Fibroblast of the aortic adventitia (primary cell): ENCODE data around the gene BCL6. TPM values are rescaled to one million over a fixed set of nuclear protein-coding genes. Genes with fewer than 3 reads are reported as not detected.
"Not testable (repeated sequence)": the region's sequence is repeated elsewhere in the genome, so short reads cannot be mapped to it uniquely, and the experiment has no call there.

Source experiments
- DNase-seq: peaks from one replicate; pipeline ENCODE4 v3.0.0-alpha.2; 2010; ENCODE audit warnings: low read depth
- H3K4me3 ChIP-seq: 2 replicates; pipeline ENCODE4 v1.5.1; 2011; ENCODE audit warnings: low read depth, mild to moderate bottlenecking, control low read depth, low read length, moderate library complexity
- CTCF ChIP-seq: IDR thresholded peaks from 2 replicates; pipeline ENCODE4 v1.5.1; 2011; ENCODE audit warnings: mild to moderate bottlenecking, low read length, control low read depth, inconsistent platforms; ENCODE audit not compliant: insufficient read depth
- total RNA-seq: library from RNA; depleted of rRNA; stranded (reverse); fragments of >200 nt; gene quantifications from 2 replicates; pipeline ENCODE4 v1.2.3, GENCODE V29; 2012; ENCODE audit warnings: low replicate concordance

BCL6 gene
- total RNA-seq, 1 donor = 24.8 TPM

GRCh38 chr3:187694801-187695200 lies 50.5 kb downstream of the BCL6 start:
- DNase-seq = peak; percentile 74
- H3K4me3 ChIP-seq = no peak overlapping the region
- TF ChIP-seq CTCF = no peak

DNA sequence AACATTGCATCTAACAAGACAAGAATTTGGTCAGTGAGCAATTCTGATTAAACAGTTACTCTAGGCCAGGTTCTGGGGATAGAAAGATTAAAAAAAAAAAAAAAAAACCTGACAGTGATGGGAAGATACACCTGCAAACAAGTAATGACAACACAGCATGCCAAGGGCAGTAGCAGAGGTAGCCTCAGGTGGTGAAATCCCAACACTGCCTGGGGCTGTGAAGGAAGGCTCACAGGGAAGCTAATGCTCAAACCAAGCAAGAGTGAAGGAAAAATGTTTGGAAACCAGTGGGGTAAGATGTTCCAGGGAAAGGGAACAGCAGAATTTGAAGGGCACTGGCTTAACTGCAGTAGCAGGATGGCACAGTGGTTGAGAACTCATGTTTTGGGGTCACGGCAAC lies 51.8 kb downstream of the BCL6 start:
- TF ChIP-seq CTCF = no peak
- H3K4me3 ChIP-seq = no peak overlapping the region
- DNase-seq = no peak

DNA sequence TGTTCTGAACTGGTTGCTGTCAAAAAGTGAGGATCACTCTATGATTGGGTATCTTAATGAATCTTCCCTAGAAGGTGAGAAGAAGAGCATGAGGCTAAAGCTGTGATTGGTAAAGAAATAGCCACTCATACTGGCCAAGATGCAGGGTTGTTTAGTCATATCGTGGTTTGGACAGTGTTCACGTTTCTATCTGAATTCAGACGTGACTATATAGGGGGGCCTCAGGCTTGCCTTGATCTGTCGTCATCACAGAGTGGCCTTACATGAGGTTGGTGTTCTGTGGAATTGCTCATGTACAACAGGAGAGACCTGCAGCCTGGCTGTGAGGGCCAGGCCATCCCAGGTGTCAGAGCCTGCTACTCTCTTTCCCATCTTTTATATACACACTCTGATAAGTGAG lies 55.3 kb downstream of the BCL6 start:
- peak; percentile 60 for DNase-seq
- no peak overlapping the region for H3K4me3 ChIP-seq
- TF ChIP-seq CTCF = no peak

- H3K4me3 ChIP-seq = no peak overlapping the region
- DNase-seq = no peak
- no peak for TF ChIP-seq CTCF
Measured at GRCh38 chr3:187686621-187687273, 58.5 kb downstream of the BCL6 start.

GRCh38 chr3:187685948-187686347 lies 59.3 kb downstream of the BCL6 start:
- H3K4me3 ChIP-seq = no peak overlapping the region
- TF ChIP-seq CTCF = no peak
- no peak for DNase-seq

GRCh38 chr3:187684880-187685279 lies 60.4 kb downstream of the BCL6 start:
- no peak overlapping the region for H3K4me3 ChIP-seq
- TF ChIP-seq CTCF = no peak
- peak; percentile 41 for DNase-seq

- H3K4me3 ChIP-seq = no peak overlapping the region
- DNase-seq = no peak
- no peak for TF ChIP-seq CTCF
Measured at GRCh38 chr3:187684444-187684843, 60.8 kb downstream of the BCL6 start.

GRCh38 chr3:187681756-187682155 lies 63.5 kb downstream of the BCL6 start:
- DNase-seq, H3K4me3 ChIP-seq: not testable (repeated sequence)
